Measurements from ENCODE around the gene CACNB1. TPM values are rescaled to one million over a fixed set of nuclear protein-coding genes. Genes with fewer than 3 reads are reported as not detected.

CACNB1 gene
- total RNA-seq, 1 donor from 2014 or later: 77.1 TPM

GRCh38 chr17:39150104-39150634 lies 47.3 kb downstream of the CACNB1 start:
- Mint-ChIP-seq H3K27me3 (ENCODE audit: unreplicated experiment) (peaks cover 34% of the 10 kb centered on the region), H3K36me3 (ENCODE audit: unreplicated experiment) (peaks cover 4% of the 10 kb centered on the region), H3K4me1 (ENCODE audit: low read depth, unreplicated experiment) (peaks cover 5% of the 10 kb centered on the region), H3K4me3 (ENCODE audit: unreplicated experiment) (no peak overlapping the region), H3K9me3 (ENCODE audit: unreplicated experiment) (peaks cover 22% of the 10 kb centered on the region), H3K27ac (ENCODE audit: unreplicated experiment) (no peak overlapping the region)
- TF ChIP-seq CTCF (IDR thresholded peaks at IDR 0.05; ENCODE audit: partially characterized antibody, unreplicated experiment): no peak
- no peak for DNase-seq

GRCh38 chr17:39147221-39148185 lies 50.0 kb downstream of the CACNB1 start:
- H3K4me3 Mint-ChIP-seq (ENCODE audit: unreplicated experiment): no peak overlapping the region
- H3K9me3 Mint-ChIP-seq (ENCODE audit: unreplicated experiment): peaks cover 1% of the 10 kb centered on the region
- no peak for DNase-seq
- H3K27me3 Mint-ChIP-seq (ENCODE audit: unreplicated experiment): peaks cover 19% of the 10 kb centered on the region
- no peaks in the 10 kb centered on the region for H3K4me1 Mint-ChIP-seq (ENCODE audit: low read depth, unreplicated experiment)
- H3K27ac Mint-ChIP-seq (ENCODE audit: unreplicated experiment): no peak overlapping the region
- no peaks in the 10 kb centered on the region for H3K36me3 Mint-ChIP-seq (ENCODE audit: unreplicated experiment)
- no peak for TF ChIP-seq CTCF (IDR thresholded peaks at IDR 0.05; ENCODE audit: partially characterized antibody, unreplicated experiment)

GRCh38 chr17:39146273-39146672 lies 51.2 kb downstream of the CACNB1 start:
- DNase-seq: no peak
- Mint-ChIP-seq H3K4me1 (ENCODE audit: low read depth, unreplicated experiment) (no peaks in the 10 kb centered on the region), H3K27me3 (ENCODE audit: unreplicated experiment) (peaks cover 17% of the 10 kb centered on the region), H3K36me3 (ENCODE audit: unreplicated experiment) (no peaks in the 10 kb centered on the region), H3K27ac (ENCODE audit: unreplicated experiment) (no peak overlapping the region), H3K9me3 (ENCODE audit: unreplicated experiment) (peaks cover 1% of the 10 kb centered on the region), H3K4me3 (ENCODE audit: unreplicated experiment) (no peak overlapping the region)
- TF ChIP-seq CTCF (IDR thresholded peaks at IDR 0.05; ENCODE audit: partially characterized antibody, unreplicated experiment): no peak

- Mint-ChIP-seq H3K4me1 (ENCODE audit: low read depth, unreplicated experiment) (no peaks in the 10 kb centered on the region), H3K27ac (ENCODE audit: unreplicated experiment) (no peak overlapping the region), H3K4me3 (ENCODE audit: unreplicated experiment) (no peak overlapping the region), H3K9me3 (ENCODE audit: unreplicated experiment) (peaks cover 1% of the 10 kb centered on the region), H3K36me3 (ENCODE audit: unreplicated experiment) (no peaks in the 10 kb centered on the region), H3K27me3 (ENCODE audit: unreplicated experiment) (peaks cover 13% of the 10 kb centered on the region)
- no peak for DNase-seq
- TF ChIP-seq CTCF (IDR thresholded peaks at IDR 0.05; ENCODE audit: partially characterized antibody, unreplicated experiment): no peak
Observed at GRCh38 chr17:39145143-39145542, 52.3 kb downstream of the CACNB1 start.

GRCh38 chr17:39144416-39144840 lies 53.0 kb downstream of the CACNB1 start:
- TF ChIP-seq CTCF (IDR thresholded peaks at IDR 0.05; ENCODE audit: partially characterized antibody, unreplicated experiment): no peak
- H3K36me3 Mint-ChIP-seq (ENCODE audit: unreplicated experiment): no peaks in the 10 kb centered on the region
- no peaks in the 10 kb centered on the region for H3K4me1 Mint-ChIP-seq (ENCODE audit: low read depth, unreplicated experiment)
- H3K27me3 Mint-ChIP-seq (ENCODE audit: unreplicated experiment): peaks cover 7% of the 10 kb centered on the region
- H3K9me3 Mint-ChIP-seq (ENCODE audit: unreplicated experiment): peaks cover 1% of the 10 kb centered on the region
- H3K27ac Mint-ChIP-seq (ENCODE audit: unreplicated experiment): no peak overlapping the region
- no peak overlapping the region for H3K4me3 Mint-ChIP-seq (ENCODE audit: unreplicated experiment)
- DNase-seq: no peak
